LNCaP clone FGC (cell line): ENCODE data around the gene HSH2D.
"Not testable (repeated sequence)": the region's sequence is repeated elsewhere in the genome, so short reads cannot be mapped to it uniquely, and the experiment has no call there.

Experiments used
- DNase-seq: peaks from one replicate; pipeline ENCODE4 v3.0.0-alpha.2; 2011; ENCODE audit warnings: low read depth
- H3K4me3 ChIP-seq: 2 replicates; pipeline ENCODE4 v1.5.1; 2011; ENCODE audit warnings: mild to moderate bottlenecking, low read depth, low read length, control low read depth
- TF ChIP-seq, protein P1 (sequence below): IDR thresholded peaks from 2 replicates; pipeline ENCODE4 v1.5.1; 2012; ENCODE audit warnings: mild to moderate bottlenecking; ENCODE audit not compliant: control insufficient read depth, insufficient read depth; ENCODE audit errors: extremely low read depth

HSH2D gene, protein sequence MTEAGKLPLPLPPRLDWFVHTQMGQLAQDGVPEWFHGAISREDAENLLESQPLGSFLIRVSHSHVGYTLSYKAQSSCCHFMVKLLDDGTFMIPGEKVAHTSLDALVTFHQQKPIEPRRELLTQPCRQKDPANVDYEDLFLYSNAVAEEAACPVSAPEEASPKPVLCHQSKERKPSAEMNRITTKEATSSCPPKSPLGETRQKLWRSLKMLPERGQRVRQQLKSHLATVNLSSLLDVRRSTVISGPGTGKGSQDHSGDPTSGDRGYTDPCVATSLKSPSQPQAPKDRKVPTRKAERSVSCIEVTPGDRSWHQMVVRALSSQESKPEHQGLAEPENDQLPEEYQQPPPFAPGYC

DNA sequence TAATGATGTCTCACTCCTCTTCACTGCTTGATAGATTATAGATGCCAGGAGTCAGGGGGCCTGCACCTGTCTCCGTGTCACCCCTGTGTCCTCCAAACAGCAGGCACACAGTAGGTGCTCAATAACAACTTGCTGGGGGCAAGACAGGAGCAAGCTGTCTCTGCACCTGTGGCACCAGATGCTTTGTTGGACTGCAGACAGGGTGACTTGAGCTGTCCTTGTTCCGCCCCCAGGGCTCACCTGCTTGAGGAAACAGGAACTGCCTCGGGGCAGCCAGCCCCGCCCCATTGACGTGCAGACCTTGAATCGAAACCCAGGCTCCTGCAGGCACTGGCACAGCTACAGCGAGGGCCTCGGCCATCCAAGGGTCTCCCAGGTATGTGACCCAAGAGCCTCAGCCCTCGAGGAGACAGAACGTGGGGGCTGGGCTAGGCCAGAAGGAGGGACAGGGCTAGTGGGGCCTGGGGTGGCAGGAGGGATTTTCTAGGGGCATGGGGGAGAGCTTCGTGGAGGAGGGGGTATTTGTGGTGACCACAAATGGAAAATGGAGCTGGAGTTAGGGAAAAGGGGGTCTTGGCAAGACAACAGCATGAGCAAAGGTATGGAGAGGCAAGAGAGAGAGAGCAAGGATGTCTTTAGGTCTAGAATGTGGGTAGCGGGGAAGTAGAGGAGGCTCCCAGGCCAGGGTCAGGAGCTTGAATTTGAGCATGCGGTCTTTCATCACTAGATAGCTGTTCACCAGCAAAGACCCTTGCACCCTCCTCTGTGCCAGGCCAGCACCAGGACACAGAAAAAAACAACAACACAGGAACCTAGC lies at the start of gene HSH2D:
HSH2D (plus strand) TSS at position 287 of the 817 bp plus-strand sequence. CDS start 5,066 bp downstream, outside the sequence.
- peak; percentile 78 for DNase-seq
- TF ChIP-seq, protein P1, sequence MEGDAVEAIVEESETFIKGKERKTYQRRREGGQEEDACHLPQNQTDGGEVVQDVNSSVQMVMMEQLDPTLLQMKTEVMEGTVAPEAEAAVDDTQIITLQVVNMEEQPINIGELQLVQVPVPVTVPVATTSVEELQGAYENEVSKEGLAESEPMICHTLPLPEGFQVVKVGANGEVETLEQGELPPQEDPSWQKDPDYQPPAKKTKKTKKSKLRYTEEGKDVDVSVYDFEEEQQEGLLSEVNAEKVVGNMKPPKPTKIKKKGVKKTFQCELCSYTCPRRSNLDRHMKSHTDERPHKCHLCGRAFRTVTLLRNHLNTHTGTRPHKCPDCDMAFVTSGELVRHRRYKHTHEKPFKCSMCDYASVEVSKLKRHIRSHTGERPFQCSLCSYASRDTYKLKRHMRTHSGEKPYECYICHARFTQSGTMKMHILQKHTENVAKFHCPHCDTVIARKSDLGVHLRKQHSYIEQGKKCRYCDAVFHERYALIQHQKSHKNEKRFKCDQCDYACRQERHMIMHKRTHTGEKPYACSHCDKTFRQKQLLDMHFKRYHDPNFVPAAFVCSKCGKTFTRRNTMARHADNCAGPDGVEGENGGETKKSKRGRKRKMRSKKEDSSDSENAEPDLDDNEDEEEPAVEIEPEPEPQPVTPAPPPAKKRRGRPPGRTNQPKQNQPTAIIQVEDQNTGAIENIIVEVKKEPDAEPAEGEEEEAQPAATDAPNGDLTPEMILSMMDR = no peak
- peak within 1 kb of the TSS; percentile 58 for H3K4me3 ChIP-seq

DNA sequence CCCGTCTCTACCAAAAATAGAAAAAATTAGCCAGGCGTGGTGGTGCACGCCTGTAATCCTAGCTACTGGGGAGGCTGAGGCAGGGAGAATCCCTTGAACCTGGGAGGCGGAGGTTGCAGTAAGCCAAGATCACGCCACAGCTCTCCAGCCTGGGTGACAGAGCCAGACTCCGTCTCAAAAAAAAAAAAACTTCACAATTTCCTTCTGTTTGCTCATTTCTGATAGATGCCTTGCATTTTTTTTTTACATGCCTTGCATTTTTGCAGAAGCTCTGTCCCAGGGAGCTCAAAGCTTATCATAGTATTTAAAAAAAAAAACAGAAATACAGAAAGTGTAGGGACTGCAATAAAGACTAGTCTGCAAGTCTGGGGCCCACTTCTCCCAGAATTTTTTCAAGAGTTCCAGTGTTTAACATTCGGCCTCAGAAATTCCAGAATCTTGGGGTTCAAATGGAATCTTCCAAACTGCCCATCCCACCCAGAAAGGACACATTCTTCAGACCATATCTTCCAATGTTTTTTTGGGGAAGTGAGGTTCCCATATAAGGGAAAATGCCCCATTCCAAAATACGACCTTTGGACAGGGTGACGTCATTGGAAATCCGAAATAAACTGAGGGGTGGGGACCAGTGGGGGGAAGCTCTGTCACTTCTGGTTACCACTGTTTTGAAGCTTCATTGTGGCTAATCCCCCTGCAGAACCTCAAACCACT lies 49.0 kb upstream of the HSH2D start:
- TF ChIP-seq, protein P1 = no peak
- no peak overlapping the region for H3K4me3 ChIP-seq
- DNase-seq = no peak

DNA sequence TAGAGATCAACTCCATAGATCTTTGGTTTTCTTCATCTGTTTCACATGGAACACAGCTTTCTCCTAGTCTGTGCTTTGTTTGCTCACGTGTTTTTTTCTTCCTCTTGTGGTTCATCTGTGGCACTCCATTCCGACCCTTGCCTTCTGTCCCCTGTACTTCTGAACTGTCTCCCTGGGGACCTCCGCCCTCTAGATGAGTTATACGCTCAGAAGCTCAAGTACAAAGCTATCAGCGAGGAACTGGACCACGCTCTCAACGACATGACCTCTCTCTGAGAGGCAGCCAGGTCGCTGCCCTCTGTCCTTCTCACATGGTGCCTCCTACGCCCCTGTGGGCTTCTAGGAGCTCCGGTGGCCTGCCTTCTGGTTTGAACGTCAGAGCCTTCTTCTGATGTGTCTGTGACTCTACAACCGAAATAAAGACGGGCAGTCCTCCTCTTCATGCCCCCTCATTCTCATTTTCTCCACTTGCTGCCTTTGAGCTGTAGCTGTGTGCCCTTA lies 48.4 kb upstream of the HSH2D start:
- no peak for DNase-seq
- no peak overlapping the region for H3K4me3 ChIP-seq
- TF ChIP-seq, protein P1 = no peak

DNA sequence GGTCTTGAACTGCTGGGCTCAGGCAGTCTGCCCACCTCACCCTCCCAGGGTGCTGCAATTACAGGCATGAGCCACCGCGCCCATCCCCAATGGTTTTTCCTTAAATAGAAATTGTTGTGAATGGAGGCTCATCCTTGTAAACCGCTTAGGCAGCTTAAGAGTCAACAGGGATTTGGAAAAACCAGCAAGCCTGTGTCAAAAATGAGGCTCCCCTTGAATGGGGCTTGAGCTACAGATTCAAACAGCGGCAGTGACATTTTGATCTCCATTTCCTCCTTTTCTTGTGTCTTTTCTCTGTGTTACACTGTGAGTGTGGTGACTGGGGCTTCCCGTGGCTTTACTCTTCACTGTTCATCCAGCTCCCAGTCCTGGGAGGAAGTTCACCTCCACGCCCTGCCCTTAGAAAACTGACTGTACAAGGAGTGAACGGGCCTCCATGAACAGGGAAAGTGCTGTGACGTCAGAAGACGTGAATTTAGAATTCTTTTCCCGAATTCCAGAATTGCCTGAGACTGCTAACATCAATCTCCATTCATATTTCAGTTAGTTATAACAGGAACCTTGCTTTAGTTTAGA lies 47.1 kb upstream of the HSH2D start:
- TF ChIP-seq, protein P1 = no peak
- H3K4me3 ChIP-seq = no peak overlapping the region
- no peak for DNase-seq

GRCh38 chr19:16098416-16098768 lies 45.1 kb upstream of the HSH2D start:
- no peak for DNase-seq
- no peak overlapping the region for H3K4me3 ChIP-seq
- TF ChIP-seq, protein P1 = no peak

- TF ChIP-seq, protein P1 = no peak
- no peak overlapping the region for H3K4me3 ChIP-seq
- no peak for DNase-seq
Observed at GRCh38 chr19:16098821-16099220, 44.7 kb upstream of the HSH2D start.

DNA sequence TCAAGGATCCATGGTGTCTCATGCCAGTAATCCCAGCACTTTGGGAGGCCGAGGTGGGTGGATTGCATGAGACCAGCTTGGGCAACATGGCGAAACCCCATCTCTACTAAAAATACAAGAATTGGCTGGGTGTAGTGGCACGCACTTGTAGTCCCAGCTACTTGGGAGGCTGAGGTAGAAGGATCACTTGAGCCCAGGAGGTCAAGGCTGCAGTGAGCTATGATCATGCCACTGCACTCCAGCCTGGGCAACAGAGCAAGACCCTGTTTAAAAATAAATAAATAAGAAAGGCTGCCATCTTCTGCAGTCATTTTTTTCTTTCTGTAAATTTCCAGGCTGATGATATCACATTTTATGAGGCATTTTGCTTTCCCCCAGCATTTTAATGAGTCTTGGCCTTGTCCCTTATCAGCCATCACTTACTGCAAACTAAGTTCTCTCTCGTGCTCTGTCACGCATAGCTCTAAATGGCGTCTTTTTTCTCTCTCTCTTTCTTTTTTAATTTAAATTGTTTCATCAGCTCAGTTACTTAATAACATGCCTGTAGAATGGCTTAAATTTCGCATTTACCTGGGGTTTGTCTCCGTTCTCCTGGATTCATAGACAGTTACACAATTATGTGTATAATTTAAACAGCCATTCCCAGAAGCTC lies 44.0 kb upstream of the HSH2D start:
- not testable (repeated sequence) for H3K4me3 ChIP-seq
- peak; percentile 32 for DNase-seq
